IPS-18a (cell line): ENCODE measurements around the gene LRFN2.

Source experiments
- H3K27ac ChIP-seq: one replicate; pipeline ENCODE4 v1.5.1; 2013; ENCODE audit warnings: low read length
- H3K27me3 ChIP-seq: one replicate; pipeline ENCODE4 v1.6.1; 2013; ENCODE audit warnings: mild to moderate bottlenecking, low read length; ENCODE audit not compliant: control insufficient read depth, insufficient read depth
- H3K36me3 ChIP-seq: one replicate; pipeline ENCODE4 v1.6.1; 2013; ENCODE audit warnings: low read depth, low read length; ENCODE audit not compliant: control insufficient read depth
- H3K4me1 ChIP-seq: one replicate; pipeline ENCODE4 v1.6.1; 2013; ENCODE audit warnings: low read depth, low read length; ENCODE audit not compliant: control insufficient read depth
- H3K4me3 ChIP-seq: one replicate; pipeline ENCODE4 v1.5.1; 2013; ENCODE audit warnings: low read length
- H3K9ac ChIP-seq: one replicate; pipeline ENCODE4 v1.6.1; 2013; ENCODE audit warnings: mild to moderate bottlenecking, low read length, moderate library complexity
- H3K9me3 ChIP-seq: one replicate; pipeline ENCODE4 v1.6.1; 2013; ENCODE audit warnings: low read depth, low read length; ENCODE audit not compliant: control insufficient read depth

Gene LRFN2

GRCh38 chr6:40611912-40612311 is 24.7 kb upstream of the LRFN2 start:
- H3K36me3 ChIP-seq = no peaks in the 10 kb centered on the region
- no peak overlapping the region for H3K27ac ChIP-seq
- H3K4me3 ChIP-seq = no peak overlapping the region
- no peak overlapping the region for H3K9ac ChIP-seq
- H3K4me1 ChIP-seq = no peaks in the 10 kb centered on the region
- no peaks in the 10 kb centered on the region for H3K9me3 ChIP-seq
- no peaks in the 10 kb centered on the region for H3K27me3 ChIP-seq

DNA sequence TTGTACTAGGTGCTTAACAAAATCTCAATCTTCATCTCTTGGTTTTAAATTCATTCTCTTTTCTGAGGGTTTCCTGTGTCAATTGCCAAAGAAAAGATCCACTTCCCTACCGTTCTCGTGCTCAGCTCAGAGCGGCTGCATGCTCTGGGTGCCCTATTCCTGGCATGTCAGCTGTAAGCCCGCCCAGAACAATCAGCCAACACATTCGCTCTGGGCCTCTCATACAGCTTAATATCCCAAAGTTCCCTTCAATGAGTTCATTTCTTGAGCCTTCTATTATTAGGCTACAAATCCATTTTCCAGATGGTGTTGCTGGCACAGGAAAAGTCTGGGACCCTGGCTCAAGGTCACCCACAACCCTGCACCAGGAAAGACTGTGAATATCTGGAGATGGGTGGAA is 24.3 kb upstream of the LRFN2 start:
- Histone ChIP-seq H3K36me3 (no peaks in the 10 kb centered on the region), H3K27me3 (no peaks in the 10 kb centered on the region), H3K4me1 (no peaks in the 10 kb centered on the region), H3K9ac (no peak overlapping the region), H3K9me3 (no peaks in the 10 kb centered on the region), H3K27ac (no peak overlapping the region), H3K4me3 (no peak overlapping the region)

- no peak overlapping the region for H3K27ac ChIP-seq
- no peaks in the 10 kb centered on the region for H3K9me3 ChIP-seq
- H3K4me3 ChIP-seq = no peak overlapping the region
- no peaks in the 10 kb centered on the region for H3K27me3 ChIP-seq
- no peaks in the 10 kb centered on the region for H3K36me3 ChIP-seq
- no peak overlapping the region for H3K9ac ChIP-seq
- no peaks in the 10 kb centered on the region for H3K4me1 ChIP-seq
Measured at GRCh38 chr6:40610229-40610628, 23.1 kb upstream of the LRFN2 start.

- Histone ChIP-seq H3K36me3 (no peaks in the 10 kb centered on the region), H3K27ac (no peak overlapping the region), H3K27me3 (no peaks in the 10 kb centered on the region), H3K4me1 (no peaks in the 10 kb centered on the region), H3K9ac (no peak overlapping the region), H3K9me3 (no peaks in the 10 kb centered on the region), H3K4me3 (no peak overlapping the region)
Measured at GRCh38 chr6:40606981-40607380, 19.8 kb upstream of the LRFN2 start.

DNA sequence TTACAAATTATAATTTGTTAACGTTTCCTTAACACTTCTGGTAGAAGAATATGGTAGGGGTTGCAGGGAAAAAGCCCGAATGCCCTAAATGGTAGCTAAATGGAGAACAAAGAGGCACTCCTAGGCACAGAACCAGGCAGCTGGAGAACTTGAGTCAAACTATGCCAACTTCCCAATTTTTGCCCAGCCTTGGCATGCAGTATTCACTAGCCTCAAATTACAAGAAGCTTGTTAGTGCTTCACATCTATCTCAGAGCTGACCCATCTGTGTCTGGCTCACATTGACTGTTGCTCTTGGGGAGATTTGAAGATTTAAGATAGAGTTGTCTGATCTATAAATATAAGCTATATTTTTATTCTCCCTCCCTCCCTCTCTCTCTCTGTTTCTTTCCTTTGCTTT is 19.4 kb upstream of the LRFN2 start:
- H3K9ac ChIP-seq = no peak overlapping the region
- H3K4me3 ChIP-seq = no peak overlapping the region
- no peaks in the 10 kb centered on the region for H3K4me1 ChIP-seq
- H3K27ac ChIP-seq = no peak overlapping the region
- no peaks in the 10 kb centered on the region for H3K36me3 ChIP-seq
- H3K9me3 ChIP-seq = no peaks in the 10 kb centered on the region
- no peaks in the 10 kb centered on the region for H3K27me3 ChIP-seq

DNA sequence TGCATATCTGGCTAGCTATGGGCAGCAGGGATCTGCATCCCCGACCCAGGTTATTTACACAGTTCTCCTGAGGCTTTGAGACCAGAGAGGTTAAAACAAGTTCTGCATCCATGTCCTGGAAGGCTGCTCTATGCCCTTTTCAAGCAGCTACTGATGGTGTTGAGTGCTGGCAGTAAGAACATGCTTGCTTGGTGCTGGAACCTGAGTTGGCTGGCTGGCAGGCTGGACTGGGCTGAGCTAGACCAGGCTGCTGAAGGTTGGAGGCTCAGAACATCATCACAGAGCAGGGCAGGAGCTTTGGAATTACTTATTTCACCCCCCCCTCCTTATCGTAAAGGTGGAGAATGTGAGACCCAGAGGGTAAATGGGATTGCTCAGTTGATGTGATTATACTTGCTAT is 16.9 kb upstream of the LRFN2 start:
- H3K27me3 ChIP-seq = no peaks in the 10 kb centered on the region
- no peak overlapping the region for H3K9ac ChIP-seq
- H3K9me3 ChIP-seq = no peaks in the 10 kb centered on the region
- no peak overlapping the region for H3K4me3 ChIP-seq
- H3K4me1 ChIP-seq = no peaks in the 10 kb centered on the region
- no peaks in the 10 kb centered on the region for H3K36me3 ChIP-seq
- no peak overlapping the region for H3K27ac ChIP-seq

DNA sequence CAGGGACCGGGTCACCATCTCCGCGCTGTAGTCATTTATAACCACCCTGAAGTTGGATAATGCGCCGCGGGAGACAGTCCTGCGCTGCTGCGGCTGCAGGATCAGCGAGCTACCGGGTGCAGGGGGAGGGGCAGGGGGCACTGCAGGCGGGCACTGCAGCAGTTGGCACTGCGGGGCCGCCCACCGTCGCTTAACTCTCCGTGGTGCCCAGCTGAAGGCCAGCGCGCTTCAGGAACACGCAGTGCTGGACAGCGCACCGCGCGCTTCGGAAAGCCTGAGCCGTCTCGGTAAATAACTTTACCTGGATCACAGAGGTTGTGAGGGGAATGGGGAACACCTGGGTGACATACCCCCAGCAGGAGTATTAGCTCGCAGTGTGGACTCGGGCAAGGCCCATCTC is 12.4 kb upstream of the LRFN2 start:
- no peak overlapping the region for H3K27ac ChIP-seq
- H3K4me3 ChIP-seq = no peak overlapping the region
- no peaks in the 10 kb centered on the region for H3K9me3 ChIP-seq
- no peaks in the 10 kb centered on the region for H3K36me3 ChIP-seq
- no peaks in the 10 kb centered on the region for H3K27me3 ChIP-seq
- H3K9ac ChIP-seq = no peak overlapping the region
- H3K4me1 ChIP-seq = no peaks in the 10 kb centered on the region

GRCh38 chr6:40598516-40598915 is 11.4 kb upstream of the LRFN2 start:
- Histone ChIP-seq H3K27ac (no peak overlapping the region), H3K4me3 (no peak overlapping the region)

DNA sequence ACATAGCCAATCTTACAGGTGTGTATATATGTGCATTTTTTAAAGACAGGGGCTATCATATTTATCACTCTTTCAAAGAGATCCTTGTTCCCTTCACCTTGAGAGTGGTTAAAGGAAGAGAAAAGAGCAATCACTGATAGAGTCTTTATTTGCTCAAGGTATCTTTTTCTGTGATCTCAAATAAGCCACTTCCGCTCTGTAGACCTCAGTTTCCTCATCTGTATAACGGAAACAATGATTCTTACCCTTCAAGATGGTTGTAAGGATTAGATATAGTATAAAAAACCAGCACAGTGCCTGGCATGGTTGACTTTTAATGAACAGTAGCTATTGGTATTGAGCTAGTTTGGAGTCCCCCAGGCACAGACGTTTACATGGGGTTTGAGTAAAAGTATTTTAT is 10.1 kb upstream of the LRFN2 start:
- Histone ChIP-seq H3K9me3 (no peaks in the 10 kb centered on the region), H3K4me3 (no peak overlapping the region), H3K27me3 (no peaks in the 10 kb centered on the region)

More at GRCh38 chr6:40598516-40598915, 11.4 kb upstream of the LRFN2 start:
- no peak overlapping the region for H3K9ac ChIP-seq
- H3K4me1 ChIP-seq = no peaks in the 10 kb centered on the region
- H3K9me3 ChIP-seq = no peaks in the 10 kb centered on the region
- no peaks in the 10 kb centered on the region for H3K36me3 ChIP-seq
- no peaks in the 10 kb centered on the region for H3K27me3 ChIP-seq

GRCh38 chr6:40588480-40588879 is 1.3 kb upstream of the LRFN2 start:
- Histone ChIP-seq H3K36me3 (no peaks in the 10 kb centered on the region), H3K27me3 (peaks cover 34% of the 10 kb centered on the region), H3K27ac (no peak overlapping the region)

More for the DNA sequence above, 10.1 kb upstream of the LRFN2 start:
- H3K4me1 ChIP-seq = no peaks in the 10 kb centered on the region
- no peak overlapping the region for H3K9ac ChIP-seq
- no peaks in the 10 kb centered on the region for H3K36me3 ChIP-seq
- H3K27ac ChIP-seq = no peak overlapping the region

DNA sequence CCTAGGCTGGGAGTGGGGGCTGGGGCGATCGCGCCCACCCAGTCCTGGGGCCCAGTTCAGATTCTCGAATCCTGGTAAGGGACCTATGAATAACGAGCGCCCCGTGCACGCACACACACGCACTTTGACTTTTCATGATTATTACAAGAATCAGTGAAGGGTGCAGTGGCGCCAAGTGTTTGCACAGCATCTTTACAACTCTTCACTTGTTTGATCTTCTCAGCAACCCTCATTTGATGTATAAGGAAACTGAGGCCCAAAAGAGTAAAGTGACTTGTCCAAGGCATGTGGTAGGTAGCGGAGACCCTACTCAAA is 863 bp upstream of the LRFN2 start:
- no peak overlapping the region for H3K27ac ChIP-seq
- no peaks in the 10 kb centered on the region for H3K36me3 ChIP-seq
- H3K4me3 ChIP-seq = peak overlapping the region; percentile 28
- no peak overlapping the region for H3K9ac ChIP-seq
- H3K9me3 ChIP-seq = no peaks in the 10 kb centered on the region
- H3K27me3 ChIP-seq = peaks cover 34% of the 10 kb centered on the region
- peaks cover 25% of the 10 kb centered on the region for H3K4me1 ChIP-seq

More at GRCh38 chr6:40588480-40588879, 1.3 kb upstream of the LRFN2 start:
- no peak overlapping the region for H3K9ac ChIP-seq
- no peaks in the 10 kb centered on the region for H3K9me3 ChIP-seq
- H3K4me3 ChIP-seq = no peak overlapping the region
- peaks cover 25% of the 10 kb centered on the region for H3K4me1 ChIP-seq

DNA sequence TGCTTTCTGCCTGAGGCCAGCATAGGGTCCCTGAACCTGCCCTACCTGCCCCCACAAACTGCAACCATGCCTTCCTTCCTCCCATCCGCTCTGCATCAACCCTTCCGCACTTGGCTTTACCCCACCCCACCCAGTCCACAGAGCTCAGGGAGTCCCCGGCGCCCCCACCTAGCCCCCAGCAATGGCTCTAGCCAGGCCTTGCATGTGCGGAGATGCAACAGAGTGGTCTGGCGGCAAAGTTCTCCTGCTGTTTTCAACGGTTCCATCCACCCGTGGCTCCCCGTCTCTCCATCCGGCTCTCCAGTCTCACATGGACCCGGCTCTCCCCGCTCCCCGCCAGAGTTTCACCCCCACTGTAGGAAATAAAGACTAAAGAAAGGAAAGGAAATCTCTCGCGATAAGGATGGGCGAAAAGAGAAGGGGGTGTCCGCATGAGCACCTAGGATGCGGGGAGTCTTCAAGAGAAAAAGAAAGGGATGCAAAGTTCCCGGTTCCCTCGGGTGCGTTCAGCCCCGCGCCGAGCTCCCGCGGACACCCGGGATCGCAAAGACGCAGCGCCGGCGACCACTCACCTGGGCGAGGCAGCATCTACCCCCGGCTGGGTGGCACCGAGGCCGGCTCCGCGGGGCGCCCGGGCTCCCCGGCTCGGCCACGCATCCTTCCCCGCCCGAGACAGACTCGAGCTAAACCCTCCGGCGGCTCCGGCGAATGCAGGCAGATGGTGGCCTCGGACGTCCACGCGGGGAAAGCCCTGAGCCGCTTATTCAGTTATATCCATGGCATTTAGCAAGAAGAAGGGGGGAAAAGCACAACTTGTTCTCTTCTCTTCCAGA is 579 bp downstream of the LRFN2 start:
- Histone ChIP-seq H3K27ac (no peak overlapping the region), H3K27me3 (peaks cover 34% of the 10 kb centered on the region), H3K4me1 (peaks cover 25% of the 10 kb centered on the region), H3K9me3 (no peaks in the 10 kb centered on the region), H3K4me3 (peak overlapping the region; percentile 73), H3K36me3 (no peaks in the 10 kb centered on the region), H3K9ac (no peak overlapping the region)
